ENCODE measurements around the gene TMEM256.

DNA sequence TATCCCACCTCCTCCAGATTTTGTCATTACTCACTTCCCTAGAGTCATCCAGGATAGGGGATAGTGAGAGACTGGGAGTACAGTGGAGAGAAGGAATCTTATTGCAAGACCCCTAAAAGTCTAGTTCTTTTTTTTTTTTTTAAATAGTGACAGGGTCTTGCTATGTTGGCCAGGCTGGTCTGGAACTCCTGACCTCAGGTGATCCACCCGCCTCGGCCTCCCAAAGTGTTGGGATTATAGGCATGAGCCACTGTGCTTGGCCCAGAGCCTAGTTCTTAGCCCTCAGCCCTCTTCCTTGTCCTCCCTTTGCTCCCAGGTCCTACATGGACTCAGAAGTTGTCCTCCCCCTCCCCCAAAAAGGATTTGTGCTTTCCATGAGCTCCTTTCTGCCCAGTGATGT, 38.2 kb upstream of the TMEM256 start:
- TF ChIP-seq, protein P1, sequence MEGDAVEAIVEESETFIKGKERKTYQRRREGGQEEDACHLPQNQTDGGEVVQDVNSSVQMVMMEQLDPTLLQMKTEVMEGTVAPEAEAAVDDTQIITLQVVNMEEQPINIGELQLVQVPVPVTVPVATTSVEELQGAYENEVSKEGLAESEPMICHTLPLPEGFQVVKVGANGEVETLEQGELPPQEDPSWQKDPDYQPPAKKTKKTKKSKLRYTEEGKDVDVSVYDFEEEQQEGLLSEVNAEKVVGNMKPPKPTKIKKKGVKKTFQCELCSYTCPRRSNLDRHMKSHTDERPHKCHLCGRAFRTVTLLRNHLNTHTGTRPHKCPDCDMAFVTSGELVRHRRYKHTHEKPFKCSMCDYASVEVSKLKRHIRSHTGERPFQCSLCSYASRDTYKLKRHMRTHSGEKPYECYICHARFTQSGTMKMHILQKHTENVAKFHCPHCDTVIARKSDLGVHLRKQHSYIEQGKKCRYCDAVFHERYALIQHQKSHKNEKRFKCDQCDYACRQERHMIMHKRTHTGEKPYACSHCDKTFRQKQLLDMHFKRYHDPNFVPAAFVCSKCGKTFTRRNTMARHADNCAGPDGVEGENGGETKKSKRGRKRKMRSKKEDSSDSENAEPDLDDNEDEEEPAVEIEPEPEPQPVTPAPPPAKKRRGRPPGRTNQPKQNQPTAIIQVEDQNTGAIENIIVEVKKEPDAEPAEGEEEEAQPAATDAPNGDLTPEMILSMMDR (IDR thresholded peaks at IDR 0.05) = no peak
- no peak for TF ChIP-seq POLR2A (IDR thresholded peaks at IDR 0.05)
- TF ChIP-seq EP300 (IDR thresholded peaks at IDR 0.05) = no peak
- no peak for TF ChIP-seq POLR2AphosphoS5 (IDR thresholded peaks at IDR 0.05)
